Right lobe of liver (tissue), 6 donors: ENCODE measurements around the gene MED26. TPM values are rescaled to one million over a fixed set of nuclear protein-coding genes. Genes with fewer than 3 reads are reported as not detected.

Source experiments
- ATAC-seq, 4 donors: fragments of 200-7000 bp; cut with Tn5 transposase; one replicate each; pipeline ENCODE4 v1.9.1; 2020; ENCODE audit warnings: mild to moderate bottlenecking in 4 of 4, moderate library complexity in 4 of 4
- DNase-seq, 3 donors: peaks; one replicate each; pipeline ENCODE4 v3.0.0-alpha.2; 2020
- H3K27ac ChIP-seq, 3 donors: fragments of 200-600 bp; one replicate each; pipeline ENCODE4 v1.8.0; 2022
- H3K27me3 ChIP-seq, 2 donors: fragments of 200-600 bp; one replicate each; pipeline ENCODE4 v1.8.0; 2022
- H3K36me3 ChIP-seq, 4 donors: fragments of 200-600 bp; sonication (generic) in 1 of 4; one replicate each; pipeline versions ENCODE4 v1.5.1 to v1.8.0; 2017 to 2022; ENCODE audit warnings: control low read depth in 1 of 4
- H3K4me1 ChIP-seq, 4 donors: fragments of 200-600 bp; sonication (generic) in 1 of 4; one replicate each; pipeline versions ENCODE4 v1.5.1 to v1.8.0; 2017 to 2022; ENCODE audit warnings: control low read depth in 1 of 4
- H3K4me3 ChIP-seq, 3 donors: fragments of 200-600 bp; one replicate each; pipeline ENCODE4 v1.8.0; 2022
- H3K9me3 ChIP-seq, 4 donors: fragments of 200-600 bp; sonication (generic) in 1 of 4; one replicate each; pipeline versions ENCODE4 v1.5.1 to v1.8.0; 2017 to 2022; ENCODE audit warnings: control low read depth in 1 of 4
- CTCF ChIP-seq, 4 donors: fragments of 200-600 bp in 3 of 4; fragments of 450-650 bp in 1 of 4; IDR thresholded peaks; one replicate each; pipeline versions ENCODE4 v1.5.1 to v1.8.0; 2016 to 2022; ENCODE audit warnings: antibody characterized with exemption in 4 of 4, mild to moderate bottlenecking in 2 of 4
- POLR2A ChIP-seq: fragments of 450-650 bp; IDR thresholded peaks from one replicate; pipeline ENCODE4 v1.6.1; 2017; ENCODE audit warnings: antibody characterized with exemption, mild to moderate bottlenecking
- WGBS: methylation state at CpG from one replicate; pipeline ENCODE4 v1.1.6; 2018; ENCODE audit warnings: low coverage, low lambda C conversion rate; ENCODE audit not compliant: insufficient coverage; ENCODE audit errors: missing lambda C conversion rate; 5-methylcytosine and 5-hydroxymethylcytosine counted together
- intact Hi-C, 2 donors: fragments of 100-400 bp; cut with DNase I; formaldehyde crosslinking; loops; one replicate each; pipeline versions ENCODE4 v1.11.2 to v1.14.1; 2022
- total RNA-seq, 6 experiments: library from RNA; depleted of rRNA in 2 of 6; stranded (reverse); fragments of >200 nt in 2 of 6; fragmentation: NEBNext Ultra II Directional in 3 of 6; extraction: Animal tissue kit (Norgen Biotek cat#: 25700) in 3 of 6; gene quantifications; one replicate each; pipeline versions ENCODE4 v1.1.0 to v1.2.4, GENCODE V29; 2016 to 2023
- donor health status: DM: no; HTN: yes; CAD: no.
- donor health status: DM: no; HTN: no; CAD: no.
- donor health status: DM: no; HTN: no; CAD: no.
- donor health status: DM: no; HTN: yes; CAD: no.
- donor health status: DM: no; HTN: yes; CAD: no.

MED26 gene
- total RNA-seq, 6 experiments from 2014 or later = 3.4 to 5.4 (median 4.4) TPM

- Histone ChIP-seq H3K4me1 (peaks cover 0 to 28% (median 3%) of the 10 kb centered on the region in 4 donors), H3K4me3 (no peak overlapping the region), H3K27ac (no peak overlapping the region), H3K9me3 (no peaks in the 10 kb centered on the region), H3K36me3 (peaks cover 0 to 5% (median 2%) of the 10 kb centered on the region in 4 donors), H3K27me3 (no peaks in the 10 kb centered on the region)
- ATAC-seq = no peak
- intact Hi-C loops = no loop called here
- TF ChIP-seq CTCF (IDR thresholded peaks at IDR 0.05) (no peak), POLR2A (no peak)
- 85% methylated on average over 5 of the region's 12 CpGs for WGBS
- no peak for DNase-seq
These were observed 46.6 kb downstream of the MED26 start for GRCh38 chr19:16581145-16581970.

- H3K4me1 ChIP-seq = peaks cover 0 to 38% (median 12%) of the 10 kb centered on the region in 4 donors
- intact Hi-C loops = no loop called here
- H3K9me3 ChIP-seq = no peaks in the 10 kb centered on the region
- WGBS = 42% methylated on average over 2 of the region's 4 CpGs
- H3K36me3 ChIP-seq = peaks cover 0 to 5% (median 2%) of the 10 kb centered on the region in 4 donors
- no peak for DNase-seq
- H3K4me3 ChIP-seq = no peak overlapping the region
- no peak overlapping the region for H3K27ac ChIP-seq
- TF ChIP-seq CTCF (IDR thresholded peaks at IDR 0.05) (no peak), POLR2A (no peak)
- no peaks in the 10 kb centered on the region for H3K27me3 ChIP-seq
- no peak for ATAC-seq
These were observed 48.6 kb downstream of the MED26 start for GRCh38 chr19:16579381-16579780.

- Histone ChIP-seq H3K27me3 (no peaks in the 10 kb centered on the region), H3K36me3 (peaks cover 0 to 5% (median 2%) of the 10 kb centered on the region in 4 donors), H3K4me1 (peaks cover 0 to 42% (median 19%) of the 10 kb centered on the region in 4 donors), H3K9me3 (no peaks in the 10 kb centered on the region), H3K27ac (no peak overlapping the region), H3K4me3 (no peak overlapping the region)
- WGBS = no CpG with 5 or more reads among the region's 17 CpGs
- DNase-seq (no peak), ATAC-seq (no peak)
- intact Hi-C loops = no loop called here
- TF ChIP-seq POLR2A (no peak), CTCF (IDR thresholded peaks at IDR 0.05) (no peak)
These were observed 50.4 kb downstream of the MED26 start for GRCh38 chr19:16577531-16577985.

GRCh38 chr19:16576690-16577530 is 51.1 kb downstream of the MED26 start:
- H3K27me3 ChIP-seq = no peaks in the 10 kb centered on the region
- H3K36me3 ChIP-seq = peaks cover 0 to 5% (median 2%) of the 10 kb centered on the region in 4 donors
- no peaks in the 10 kb centered on the region for H3K9me3 ChIP-seq
- 78% methylated on average over 4 of the region's 52 CpGs for WGBS
- no peak for ATAC-seq
- H3K27ac ChIP-seq = peak overlapping the region in 2 of 3 donors; percentile 36 to 63
- no peak overlapping the region for H3K4me3 ChIP-seq
- peaks cover 0 to 37% (median 18%) of the 10 kb centered on the region in 4 donors for H3K4me1 ChIP-seq
- no peak for DNase-seq
- intact Hi-C loops = no loop called here
- TF ChIP-seq CTCF (IDR thresholded peaks at IDR 0.05) (no peak), POLR2A (no peak)
